HG03575 (cell line): ENCODE data around the gene ACTR5.

Experiments
- ATAC-seq: cut with Tn5 transposase; IDR thresholded peaks from one replicate; pipeline ENCODE4 v1.9.1; 2021; ENCODE audit not compliant: unreplicated experiment, insufficient number of reproducible peaks, low FRiP score; ENCODE audit errors: extremely low read depth

ACTR5 gene

DNA sequence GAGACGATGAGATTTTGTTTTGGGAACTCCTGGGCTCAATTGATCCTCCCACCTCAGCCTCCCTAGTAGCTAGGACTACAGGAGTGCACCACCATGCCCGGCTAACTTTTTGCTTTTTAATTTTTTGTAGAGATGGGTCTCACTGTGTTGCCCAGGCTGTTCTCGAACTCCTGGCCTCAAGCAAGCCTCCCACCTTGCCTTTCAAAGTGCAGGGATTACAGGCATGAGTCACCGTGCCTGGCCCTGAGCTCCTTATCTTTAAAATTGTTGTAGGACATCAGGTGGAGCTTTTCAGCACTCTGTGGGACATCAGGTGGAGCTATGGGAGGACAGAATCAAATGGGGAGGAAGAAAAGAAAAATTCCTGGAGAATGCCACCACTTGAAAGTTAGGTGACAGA, 12.7 kb downstream of the ACTR5 start:
- ATAC-seq, result no peak

DNA sequence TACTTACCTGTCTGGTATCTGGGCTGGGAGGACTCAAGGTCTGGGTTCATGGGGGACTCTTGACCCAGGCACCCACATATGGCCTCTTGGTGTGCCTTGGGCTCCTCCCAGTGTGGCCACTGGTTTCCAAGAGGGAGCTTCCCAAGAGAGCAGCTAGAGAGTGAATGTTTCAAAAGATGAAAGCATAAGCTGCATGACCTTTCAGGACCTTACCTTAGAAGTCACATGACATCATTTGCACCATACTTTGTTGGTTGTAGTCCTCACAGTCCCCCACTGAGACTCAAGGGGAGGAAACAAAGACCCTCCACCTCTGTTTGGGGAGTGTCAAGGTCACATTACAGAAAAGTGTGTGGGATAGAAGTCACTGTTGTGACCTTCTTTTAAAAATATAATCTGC, 13.9 kb downstream of the ACTR5 start:
- no peak for ATAC-seq

DNA sequence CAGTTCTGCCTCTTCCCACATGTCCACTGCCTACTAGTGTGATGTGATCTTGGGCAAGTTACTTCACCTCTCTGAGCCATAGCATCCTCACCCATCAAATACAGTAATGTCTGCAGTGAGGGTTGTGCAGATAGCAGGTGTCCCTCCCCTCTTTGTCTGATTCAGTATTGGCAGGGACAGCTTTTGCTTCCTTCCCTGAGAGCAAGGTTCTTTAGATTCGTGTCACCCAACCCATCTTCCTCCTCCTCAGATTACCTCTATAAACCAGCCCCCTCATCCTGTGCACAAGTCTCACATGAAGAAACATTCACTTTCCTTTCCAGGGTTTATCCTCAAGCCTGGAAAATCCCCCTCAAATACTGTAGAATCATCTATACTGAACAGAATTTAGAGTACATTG, 15.4 kb downstream of the ACTR5 start:
- ATAC-seq, result no peak

DNA sequence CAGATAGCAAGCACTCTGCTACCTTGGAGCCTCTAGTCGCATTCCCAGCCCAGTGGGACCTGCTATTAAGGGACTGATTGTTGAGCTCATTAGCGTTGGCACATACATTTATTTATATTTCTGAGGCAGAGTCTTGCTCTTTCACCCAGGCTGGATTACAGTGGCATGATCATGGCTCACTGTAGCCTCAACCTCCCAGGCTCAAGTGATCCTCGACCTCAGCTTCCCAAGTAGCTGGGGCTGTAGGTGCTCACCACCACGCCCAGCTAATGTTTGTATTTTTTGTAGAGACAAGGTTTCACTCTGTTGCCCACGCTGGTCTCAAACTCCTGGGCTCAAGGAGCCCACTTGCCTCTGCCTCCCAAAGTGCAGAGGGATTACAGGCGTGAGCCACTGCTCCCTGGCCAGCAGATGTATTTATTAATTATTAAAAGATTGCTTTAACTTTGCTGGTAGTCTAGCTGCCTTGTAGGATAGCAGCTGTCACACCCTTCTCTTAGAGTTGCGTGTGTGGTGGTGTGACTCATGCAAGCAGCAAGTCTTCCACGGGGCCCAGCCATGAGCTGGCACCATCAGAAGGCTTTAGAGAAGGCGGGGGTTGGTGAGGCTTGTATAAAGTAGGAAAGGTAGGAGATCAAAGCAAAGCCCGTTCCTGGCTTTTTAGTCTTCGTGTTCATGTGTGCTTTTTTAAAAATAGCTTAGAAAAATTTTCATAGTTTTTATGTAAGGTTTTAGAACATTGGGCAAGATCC, 16.5 kb downstream of the ACTR5 start:
- no peak for ATAC-seq

GRCh38 chr20:38766071-38766470, 17.8 kb downstream of the ACTR5 start:
- no peak for ATAC-seq

- ATAC-seq, result no peak
Measured at GRCh38 chr20:38769376-38770295, 21.4 kb downstream of the ACTR5 start.

- ATAC-seq, result no peak
Measured at GRCh38 chr20:38770546-38770945, 22.3 kb downstream of the ACTR5 start.

GRCh38 chr20:38770970-38771369, 22.7 kb downstream of the ACTR5 start:
- ATAC-seq, result no peak

DNA sequence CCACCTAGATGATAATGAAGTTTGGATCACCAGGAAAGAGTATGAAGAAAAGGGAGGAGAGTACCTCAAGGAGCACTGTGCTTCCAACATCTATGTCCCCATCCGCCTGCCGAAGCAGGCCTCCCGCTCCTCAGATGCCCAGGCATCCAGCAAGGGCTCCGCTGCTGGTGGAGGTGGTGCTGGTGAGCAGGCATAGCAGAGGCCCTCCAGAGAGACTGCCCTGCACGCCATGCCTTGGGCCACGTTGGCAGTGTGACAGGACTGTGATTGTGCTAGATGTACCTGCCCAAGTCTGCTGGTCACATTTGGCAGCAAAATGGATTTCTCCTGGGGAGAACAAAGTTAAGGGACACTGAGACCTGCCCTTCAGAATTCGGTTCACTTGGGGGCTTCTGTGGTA, 23.4 kb downstream of the ACTR5 start:
- no peak for ATAC-seq

- no peak for ATAC-seq
Measured at GRCh38 chr20:38774167-38774566, 25.9 kb downstream of the ACTR5 start.

DNA sequence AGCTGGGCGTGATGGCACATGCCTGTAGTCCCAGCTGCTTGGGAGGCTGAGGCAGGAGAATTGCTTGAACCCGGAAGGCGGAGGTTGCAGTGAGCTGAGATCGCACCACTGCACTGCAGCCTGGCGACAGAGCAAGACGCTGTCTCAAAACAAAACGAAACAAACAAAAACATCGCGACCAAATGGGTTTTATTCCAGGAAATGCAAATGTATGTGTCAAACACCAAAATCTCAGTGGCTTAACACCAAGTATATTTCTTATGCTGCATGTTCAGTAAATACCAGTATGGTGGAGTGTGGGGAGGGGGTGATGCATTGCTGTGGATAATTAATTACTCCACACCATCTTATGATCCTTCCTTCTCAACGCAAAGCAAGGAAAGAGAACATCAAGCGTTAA, 28.1 kb downstream of the ACTR5 start:
- ATAC-seq, result no peak

DNA sequence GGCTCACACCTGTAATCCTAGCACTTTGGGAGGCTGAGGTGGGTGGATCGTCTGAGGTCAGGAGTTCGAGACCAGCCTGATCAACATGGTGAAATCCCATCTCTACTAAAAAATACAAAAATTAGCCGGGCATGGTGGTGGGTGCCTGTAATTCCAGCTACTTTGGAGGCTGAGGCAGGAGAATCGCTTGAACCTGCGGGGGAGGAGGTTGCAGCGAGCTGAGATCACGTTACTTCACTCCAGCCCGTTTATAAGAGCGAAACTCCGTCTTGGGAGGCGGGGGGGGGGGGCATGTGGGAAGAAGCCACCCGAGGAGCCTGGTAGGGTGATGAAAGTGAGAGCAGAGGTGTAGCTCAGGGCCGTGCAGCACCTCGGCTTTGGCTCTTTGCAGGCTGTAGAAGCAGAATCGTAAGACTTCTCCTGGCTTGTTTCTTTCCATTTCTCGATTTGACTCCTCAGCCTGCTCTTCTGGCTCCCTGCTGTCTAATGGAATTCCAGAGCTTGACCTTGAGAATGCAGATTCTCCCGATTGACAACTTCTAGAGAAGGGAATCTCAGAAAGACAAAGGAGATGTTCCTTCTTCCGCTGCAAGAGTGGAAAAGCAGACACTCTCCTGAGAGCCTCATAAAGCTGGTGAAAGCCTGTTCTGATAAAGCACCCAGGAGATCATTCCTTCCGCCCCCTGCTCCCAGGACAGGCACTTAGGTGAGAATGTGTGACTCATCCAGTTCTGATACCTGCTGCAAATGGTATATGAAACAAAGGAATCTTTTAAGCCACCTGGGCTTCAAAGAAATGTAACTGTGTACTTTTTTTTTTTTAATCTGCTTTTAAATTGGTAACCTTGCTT, 31.2 kb downstream of the ACTR5 start:
- no peak for ATAC-seq

DNA sequence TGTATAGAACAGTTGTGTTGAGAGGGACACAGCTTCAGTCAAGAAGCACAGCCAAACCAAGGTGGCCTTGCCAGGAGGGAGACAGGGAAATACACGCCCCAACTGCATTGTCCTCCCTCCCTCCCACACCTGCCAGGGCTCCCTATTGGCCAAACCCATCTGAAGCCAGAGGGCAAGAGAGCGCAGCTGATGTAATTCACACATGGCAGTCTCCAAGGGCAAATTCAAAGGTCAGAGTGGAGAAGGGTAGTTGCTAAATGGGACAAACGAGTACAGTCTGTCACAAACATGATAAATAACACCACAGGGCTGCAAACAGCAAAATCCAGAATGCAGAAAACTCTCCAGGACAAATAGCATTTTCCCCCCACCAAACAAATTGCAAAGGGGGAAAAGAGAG, 34.0 kb downstream of the ACTR5 start:
- ATAC-seq, result no peak

GRCh38 chr20:38787870-38788269, 39.6 kb downstream of the ACTR5 start:
- ATAC-seq, result no peak

GRCh38 chr20:38789503-38790199, 41.4 kb downstream of the ACTR5 start:
- no peak for ATAC-seq

- no peak for ATAC-seq
Measured at GRCh38 chr20:38790200-38791053, 42.2 kb downstream of the ACTR5 start.

- no peak for ATAC-seq
Measured at GRCh38 chr20:38791291-38791690, 43.0 kb downstream of the ACTR5 start.

DNA sequence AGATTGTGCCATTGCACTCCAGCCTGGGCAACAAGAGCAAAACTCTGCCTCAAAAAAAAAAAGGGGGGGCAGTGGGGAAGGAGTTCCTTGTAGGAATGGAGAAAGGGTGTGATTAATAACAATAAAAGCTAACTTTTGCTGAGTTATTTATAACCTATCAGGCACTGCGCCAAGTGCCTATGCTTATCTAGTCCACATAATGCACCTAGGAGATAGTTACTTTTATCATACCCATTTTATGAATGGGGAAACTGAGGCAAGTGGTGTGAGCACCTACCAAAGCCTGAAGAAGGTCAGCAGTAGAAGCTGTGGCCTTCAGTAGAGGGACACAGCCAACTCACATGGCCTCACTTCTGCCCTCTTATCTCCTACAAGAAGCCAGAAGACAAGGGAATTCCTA, 43.7 kb downstream of the ACTR5 start:
- no peak for ATAC-seq
